ENCODE measurements around the gene CENPO.

Gene CENPO

GRCh38 chr2:24860631-24861030 is 67.4 kb downstream of the CENPO start:
- DNase-seq (ENCODE audit: low spot score), result no peak

GRCh38 chr2:24861500-24861899 is 68.3 kb downstream of the CENPO start:
- DNase-seq (ENCODE audit: low spot score), result no peak

GRCh38 chr2:24863641-24864040 is 70.4 kb downstream of the CENPO start:
- DNase-seq (ENCODE audit: low spot score), result no peak

- no peak for DNase-seq (ENCODE audit: low spot score)
Observed at GRCh38 chr2:24866946-24867345, 73.7 kb downstream of the CENPO start.

- no peak for DNase-seq (ENCODE audit: low spot score)
Observed at GRCh38 chr2:24870440-24870839, 77.2 kb downstream of the CENPO start.

GRCh38 chr2:24870891-24871705 is 77.9 kb downstream of the CENPO start:
- no peak for DNase-seq (ENCODE audit: low spot score)

GRCh38 chr2:24871852-24872333 is 78.7 kb downstream of the CENPO start:
- no peak for DNase-seq (ENCODE audit: low spot score)

Measured in hematopoietic multipotent progenitor cell treated with erythropoietin and hydrocortisone succinate and interleukin-3 and kit ligand, for 17 days (in vitro differentiated cells).